Measurements from ENCODE around the gene ECT2. TPM values are rescaled to one million over a fixed set of nuclear protein-coding genes. Genes with fewer than 3 reads are reported as not detected.
A peak's percentile ranks its signal among the peaks of the same experiment; 100 is the strongest.

Gene ECT2
- total and polyA plus RNA-seq, 2 of the 8 experiments (the other 6 are each of a cell fraction or from before 2014, with no cell fraction given): 19.5 to 88.7 TPM

GRCh38 chr3:172799246-172799645 lies 48.7 kb downstream of the ECT2 start:
- no peak overlapping the region for H3K4me3 ChIP-seq (ENCODE audit: extremely low read depth in 1 of 4, insufficient read depth in 2 of 4, low read depth in 3 of 4, low read length in 4 of 4)
- H4K8ac ChIP-seq (ENCODE audit: extremely low read depth, insufficient read depth, low read length): no peak overlapping the region
- H3K36me3 ChIP-seq (ENCODE audit: control insufficient read depth in 2 of 4, insufficient read depth in 4 of 4, low read length in 3 of 4): peaks cover 0 to 48% (median 4%) of the 10 kb centered on the region in 4 experiments; a peak in 5 of 8 replicates
- no peak overlapping the region for H3K27ac ChIP-seq (ENCODE audit: low read depth, low read length)
- H2BK120ac ChIP-seq (replicated peaks; ENCODE audit: low read depth, low read length): no peak overlapping the region
- no peak overlapping the region for H3K14ac ChIP-seq (ENCODE audit: insufficient read length)
- no peaks in the 10 kb centered on the region for H3K79me1 ChIP-seq (ENCODE audit: low read depth, low read length)
- peak overlapping the region in 1 of 4 experiments; percentile 34; a peak in 1 of 7 replicates for H3K9ac ChIP-seq (replicated peaks in 1 of 4; ENCODE audit: extremely low read depth in 1 of 4, low read depth in 3 of 4, low read length in 3 of 4)
- no peak overlapping the region for H3K4ac ChIP-seq (replicated peaks; ENCODE audit: insufficient read length, low read depth, low read length)
- DNase-seq (ENCODE audit: low read depth in 1 of 2, low spot score in 2 of 2) (no peak), FAIRE-seq (no peak)
- no peak overlapping the region for H2BK15ac ChIP-seq (ENCODE audit: low read length)
- no peak overlapping the region for H3K23ac ChIP-seq (ENCODE audit: insufficient read length)
- no peak overlapping the region for H4K91ac ChIP-seq (replicated peaks; ENCODE audit: insufficient read length, low read length)
- no peaks in the 10 kb centered on the region for H4K20me1 ChIP-seq (replicated peaks in 1 of 2; ENCODE audit: control insufficient read depth in 1 of 2, insufficient read depth in 2 of 2, low read length in 2 of 2)
- no peak overlapping the region for H3K4me2 ChIP-seq (ENCODE audit: insufficient read depth in 1 of 2, low read depth in 2 of 2, low read length in 2 of 2)
- H2AK5ac ChIP-seq (ENCODE audit: low read depth, low read length): no peak overlapping the region
- no peaks in the 10 kb centered on the region; the same call in 1 of the 2 replicates for H3K23me2 ChIP-seq (ENCODE audit: low read depth, low read length)
- H3K79me2 ChIP-seq (ENCODE audit: control insufficient read depth in 1 of 2, insufficient read depth in 2 of 2, low read length in 2 of 2): peaks cover 0 to 2% of the 10 kb centered on the region in 2 experiments; a peak in 1 of 4 replicates
- no peak overlapping the region for H2BK12ac ChIP-seq (ENCODE audit: low read depth, low read length)
- H4K5ac ChIP-seq (ENCODE audit: insufficient read length, low read depth, low read length): no peak overlapping the region
- H3K4me1 ChIP-seq (replicated peaks in 1 of 4; ENCODE audit: control insufficient read depth in 3 of 4, insufficient read depth in 4 of 4, low read length in 3 of 4): no peaks in the 10 kb centered on the region
- ChIA-PET CTCF (ENCODE audit: partially characterized antibody) (interaction anchor here (1.4 to 1.5 kb wide), 2 partner anchors 11 to 13 kb away, joined by 4 to 6 read pairs; no protein-coding TSS in a partner anchor), POLR2A (ENCODE audit: partially characterized antibody) (interaction anchor here (1.4 kb wide), 1 partner anchor 13 kb away, joined by 3 read pairs; no protein-coding TSS in a partner anchor)
- WGBS, 2 experiments (ENCODE audit: extremely low coverage in 1 of 2, insufficient coverage in 1 of 2, insufficient read length in 1 of 2, insufficient replicate concordance in 2 of 2, low coverage in 1 of 2, low lambda C conversion rate in 2 of 2, missing lambda C conversion rate in 1 of 2): 91% methylated on average over 1 of the region's 1 CpG; no CpG with 5 or more reads in 1 of the 2 experiments
- H3K18ac ChIP-seq (ENCODE audit: extremely low read depth, low read length): no peak overlapping the region
- no peaks in the 10 kb centered on the region for H3K9me3 ChIP-seq (ENCODE audit: insufficient read depth in 2 of 2, low read depth in 1 of 2, low read length in 1 of 2)
- H2BK20ac ChIP-seq (ENCODE audit: low read length): no peak overlapping the region
- no peak overlapping the region for H3K56ac ChIP-seq (replicated peaks; ENCODE audit: insufficient read length, low read depth, low read length)
- no peak overlapping the region for H2BK5ac ChIP-seq (ENCODE audit: low read depth, low read length)
- no peaks in the 10 kb centered on the region for H3K27me3 ChIP-seq (replicated peaks in 1 of 4; ENCODE audit: control insufficient read depth in 3 of 4, extremely low read depth in 1 of 4, insufficient read depth in 3 of 4, low read length in 3 of 4)
- no peak overlapping the region for H2AFZ ChIP-seq (ENCODE audit: low read length)
- TF ChIP-seq CHD2 (IDR thresholded peaks at IDR 0.05; ENCODE audit: low read length) (no peak), E2F6 (IDR thresholded peaks at IDR 0.05) (no peak), CTCF (IDR thresholded peaks at IDR 0.05; ENCODE audit: control extremely low read depth in 1 of 3, insufficient read depth in 1 of 3, low read depth in 1 of 3, low read length in 3 of 3) (no peak), POLR2A (IDR thresholded peaks at IDR 0.05; ENCODE audit: control extremely low read depth in 1 of 2, low read depth in 2 of 2, low read length in 2 of 2) (no peak), SP2 (IDR thresholded peaks at IDR 0.05; ENCODE audit: low read length) (no peak), SIX5 (IDR thresholded peaks at IDR 0.05; ENCODE audit: low read depth, low read length) (no peak), RBBP5 (IDR thresholded peaks at IDR 0.05; ENCODE audit: borderline replicate concordance, low read depth, low read length) (no peak), TCF12 (IDR thresholded peaks at IDR 0.05; ENCODE audit: low read depth, low read length) (no peak), PHF8 (conservative IDR thresholded peaks at IDR 0.05; ENCODE audit: low read depth, low read length) (no peak), BRCA1 (IDR thresholded peaks at IDR 0.05; ENCODE audit: low read depth, low read length) (no peak)
- TF ChIP-seq, protein P1, sequence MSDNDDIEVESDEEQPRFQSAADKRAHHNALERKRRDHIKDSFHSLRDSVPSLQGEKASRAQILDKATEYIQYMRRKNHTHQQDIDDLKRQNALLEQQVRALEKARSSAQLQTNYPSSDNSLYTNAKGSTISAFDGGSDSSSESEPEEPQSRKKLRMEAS (IDR thresholded peaks at IDR 0.05): no peak
